Testis (tissue), 2 donors: ENCODE data around the gene THBD.

Experiments used
- CTCF ChIP-seq, 3 experiments: fragments of 450-650 bp in 2 of 3; fragments of 200-600 bp in 1 of 3; sonication (generic) in 1 of 3; IDR thresholded peaks; one replicate each; pipeline ENCODE4 v1.5.1; 2016 to 2019; ENCODE audit warnings: antibody characterized with exemption in 3 of 3, mild to moderate bottlenecking in 2 of 3, moderate library complexity in 1 of 3
- POLR2A ChIP-seq: fragments of 450-650 bp; IDR thresholded peaks from one replicate; pipeline ENCODE4 v1.6.1; 2017; ENCODE audit warnings: antibody characterized with exemption, mild to moderate bottlenecking, moderate library complexity

- TF ChIP-seq CTCF (IDR thresholded peaks at IDR 0.05) (no peak), POLR2A (no peak)
These were observed 24.8 kb downstream of the THBD start for GRCh38 chr20:23024701-23025100.
